Neural crest cell (in vitro differentiated cells): Measurements from ENCODE around the gene TBX18. TPM values are rescaled to one million over a fixed set of nuclear protein-coding genes. Genes with fewer than 3 reads are reported as not detected.

Experiments used
- DNase-seq: peaks from one replicate; pipeline ENCODE4 v3.0.0; 2021; ENCODE audit warnings: low read depth, mixed read lengths, low spot score
- H3K27ac Mint-ChIP-seq: one replicate; pipeline ENCODE4 v1.8.0; 2021; ENCODE audit warnings: mild to moderate bottlenecking, mixed read lengths; ENCODE audit not compliant: unreplicated experiment
- H3K27me3 Mint-ChIP-seq: 2 replicates; pipeline ENCODE4 v1.8.0; 2021; ENCODE audit warnings: low read depth, mild to moderate bottlenecking, mixed read lengths
- H3K36me3 Mint-ChIP-seq: 2 replicates; pipeline ENCODE4 v1.8.0; 2021; ENCODE audit warnings: low read depth, mild to moderate bottlenecking, mixed read lengths
- H3K4me1 Mint-ChIP-seq: 2 replicates; pipeline ENCODE4 v1.8.0; 2021; ENCODE audit warnings: mixed read lengths
- H3K4me3 Mint-ChIP-seq: one replicate; pipeline ENCODE4 v1.8.0; 2021; ENCODE audit warnings: mild to moderate bottlenecking, mixed read lengths
- H3K9me3 Mint-ChIP-seq: 2 replicates; pipeline ENCODE4 v1.8.0; 2021; ENCODE audit warnings: mixed read lengths
- total RNA-seq: library from RNA; stranded (reverse); gene quantifications from 2 replicates; pipeline ENCODE4 v1.2.1, GENCODE V29; 2021
- TF ChIP-seq, protein P1 (sequence below): fragments of 200-600 bp; sonication (generic); conservative IDR thresholded peaks from 2 replicates; pipeline ENCODE4 v1.5.0; 2021; ENCODE audit warnings: antibody characterized with exemption, mild to moderate bottlenecking

The TBX18 gene
- total RNA-seq, 1 donor from 2014 or later, result 0.47 TPM

DNA sequence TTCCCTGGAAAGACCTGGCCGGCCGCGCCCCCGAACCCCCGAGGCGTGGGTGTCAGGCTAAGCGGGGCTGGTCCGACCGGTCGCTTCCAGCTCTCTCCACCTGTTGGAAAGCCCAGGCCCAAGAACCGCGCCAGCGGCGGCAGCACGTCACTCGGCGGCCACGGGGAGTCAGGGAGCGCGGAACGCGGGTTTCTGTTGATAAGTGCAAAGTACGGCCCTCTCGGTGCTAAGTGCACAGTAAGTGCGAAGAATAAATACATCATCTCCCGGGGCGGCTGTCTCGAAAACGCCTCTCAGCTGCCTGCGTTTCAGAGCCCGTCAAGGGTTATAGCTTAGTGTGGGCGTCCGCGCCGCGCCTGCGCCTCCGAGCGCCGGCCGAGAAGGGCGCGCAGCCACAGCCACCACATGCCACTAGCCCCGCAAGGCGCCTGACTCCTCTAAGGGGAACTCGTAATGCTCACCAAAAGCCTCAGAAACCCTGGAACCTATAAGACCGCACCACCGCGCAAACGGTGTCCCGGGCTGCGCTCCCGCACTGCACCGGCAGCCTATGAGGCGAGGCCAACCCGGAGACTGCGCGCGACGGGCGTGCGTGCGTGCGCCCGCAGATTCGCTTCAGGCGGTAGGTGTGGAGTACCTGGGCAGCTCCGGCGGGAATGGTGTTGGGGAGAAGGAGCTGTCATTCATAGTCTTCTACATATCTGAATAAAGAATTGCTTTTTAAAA lies 9.2 kb upstream of the TBX18 start:
- no peak overlapping the region for H3K27ac Mint-ChIP-seq
- peak; percentile 30 for DNase-seq
- peaks cover 6% of the 10 kb centered on the region for H3K4me1 Mint-ChIP-seq
- H3K9me3 Mint-ChIP-seq, result no peaks in the 10 kb centered on the region
- H3K36me3 Mint-ChIP-seq, result no peaks in the 10 kb centered on the region
- TF ChIP-seq, protein P1, sequence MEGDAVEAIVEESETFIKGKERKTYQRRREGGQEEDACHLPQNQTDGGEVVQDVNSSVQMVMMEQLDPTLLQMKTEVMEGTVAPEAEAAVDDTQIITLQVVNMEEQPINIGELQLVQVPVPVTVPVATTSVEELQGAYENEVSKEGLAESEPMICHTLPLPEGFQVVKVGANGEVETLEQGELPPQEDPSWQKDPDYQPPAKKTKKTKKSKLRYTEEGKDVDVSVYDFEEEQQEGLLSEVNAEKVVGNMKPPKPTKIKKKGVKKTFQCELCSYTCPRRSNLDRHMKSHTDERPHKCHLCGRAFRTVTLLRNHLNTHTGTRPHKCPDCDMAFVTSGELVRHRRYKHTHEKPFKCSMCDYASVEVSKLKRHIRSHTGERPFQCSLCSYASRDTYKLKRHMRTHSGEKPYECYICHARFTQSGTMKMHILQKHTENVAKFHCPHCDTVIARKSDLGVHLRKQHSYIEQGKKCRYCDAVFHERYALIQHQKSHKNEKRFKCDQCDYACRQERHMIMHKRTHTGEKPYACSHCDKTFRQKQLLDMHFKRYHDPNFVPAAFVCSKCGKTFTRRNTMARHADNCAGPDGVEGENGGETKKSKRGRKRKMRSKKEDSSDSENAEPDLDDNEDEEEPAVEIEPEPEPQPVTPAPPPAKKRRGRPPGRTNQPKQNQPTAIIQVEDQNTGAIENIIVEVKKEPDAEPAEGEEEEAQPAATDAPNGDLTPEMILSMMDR, result no peak
- peaks cover 97% of the 10 kb centered on the region for H3K27me3 Mint-ChIP-seq
- peak overlapping the region; percentile 78 for H3K4me3 Mint-ChIP-seq

DNA sequence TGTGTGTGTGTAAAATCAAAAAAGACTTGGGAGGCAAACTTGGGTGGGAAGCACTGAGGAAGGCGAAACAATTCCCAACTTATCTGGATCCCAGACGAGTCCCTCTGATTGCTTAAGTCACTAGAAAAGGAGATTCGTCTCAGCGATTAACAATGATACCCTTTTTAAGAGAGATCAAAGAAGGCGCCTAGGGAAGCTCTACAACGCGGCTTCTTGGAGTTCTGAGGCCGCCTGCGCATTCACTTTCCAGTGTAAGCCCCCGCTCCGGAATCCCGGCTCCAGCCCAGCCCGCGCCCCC lies 8.7 kb upstream of the TBX18 start:
- Mint-ChIP-seq H3K36me3 (no peaks in the 10 kb centered on the region), H3K4me1 (peaks cover 6% of the 10 kb centered on the region), H3K27ac (no peak overlapping the region), H3K4me3 (peak overlapping the region; percentile 39), H3K27me3 (peaks cover 97% of the 10 kb centered on the region), H3K9me3 (no peaks in the 10 kb centered on the region)
- DNase-seq, result no peak
- TF ChIP-seq, protein P1, result no peak

DNA sequence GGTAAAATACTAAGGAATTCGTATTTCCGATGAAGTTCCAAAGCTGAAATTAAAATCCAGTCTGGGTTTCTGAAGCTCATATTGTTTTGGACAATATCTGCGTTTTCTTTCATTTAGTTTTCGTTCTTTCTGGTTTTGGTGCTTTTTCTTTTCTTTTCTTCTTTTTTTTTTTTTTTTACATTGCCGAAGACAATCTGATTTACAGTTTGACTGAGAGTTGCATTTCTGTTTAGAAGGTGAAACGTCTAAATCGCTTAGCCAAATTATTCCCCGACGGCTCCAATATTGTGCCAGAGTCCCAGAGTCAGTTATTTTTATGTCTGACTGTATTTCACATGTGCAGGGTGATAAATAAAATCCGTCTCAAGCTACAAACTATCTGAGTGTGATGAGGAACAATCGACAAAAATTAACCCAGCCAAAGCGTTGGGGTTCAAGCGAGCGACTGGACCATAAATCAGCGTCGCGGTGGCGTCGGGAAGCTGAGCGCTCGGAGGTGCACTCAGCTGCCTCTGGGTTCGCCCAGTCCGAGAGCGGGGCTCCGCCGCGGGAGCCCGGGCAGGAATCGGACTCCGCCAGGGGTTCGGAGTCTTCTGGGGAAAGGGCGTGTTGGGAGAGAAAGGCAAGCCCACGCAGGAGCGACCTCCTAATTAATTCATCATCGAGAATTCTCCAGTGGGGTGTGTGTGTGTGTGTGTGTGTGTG lies 8.2 kb upstream of the TBX18 start:
- Mint-ChIP-seq H3K4me3 (peak overlapping the region; percentile 39), H3K9me3 (no peaks in the 10 kb centered on the region), H3K27ac (no peak overlapping the region), H3K4me1 (peaks cover 6% of the 10 kb centered on the region), H3K27me3 (peaks cover 97% of the 10 kb centered on the region), H3K36me3 (no peaks in the 10 kb centered on the region)
- TF ChIP-seq, protein P1, result no peak
- no peak for DNase-seq

DNA sequence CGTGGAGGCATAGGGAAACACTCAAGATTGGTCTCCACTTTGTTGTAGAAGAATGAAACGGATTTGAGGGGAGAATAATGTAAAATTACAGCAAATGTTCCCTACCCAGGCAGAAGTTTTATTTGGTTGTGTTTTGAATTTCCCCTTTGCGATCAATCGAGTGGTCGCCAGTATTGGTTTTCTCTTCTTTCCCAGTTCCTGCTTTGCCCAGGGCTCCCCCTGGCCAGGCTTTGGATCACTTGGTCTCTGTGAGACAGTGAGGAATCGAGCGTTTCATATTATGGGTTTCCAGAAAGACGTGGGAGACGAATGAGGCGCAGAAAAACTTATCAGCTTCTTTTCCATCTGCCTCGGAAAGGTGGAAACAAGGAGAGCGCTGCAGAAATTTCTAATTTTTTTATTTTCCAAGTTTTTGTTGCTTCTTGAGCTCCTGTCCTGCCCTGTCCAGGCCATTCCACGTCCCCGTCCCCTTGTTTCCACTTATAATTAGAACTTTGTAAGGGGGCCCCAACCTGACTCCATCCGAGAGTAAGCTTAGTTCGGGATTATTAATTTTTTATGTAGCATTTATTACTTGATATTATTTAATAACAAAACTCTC lies 7.5 kb upstream of the TBX18 start:
- no peak overlapping the region for H3K4me3 Mint-ChIP-seq
- H3K36me3 Mint-ChIP-seq, result no peaks in the 10 kb centered on the region
- H3K4me1 Mint-ChIP-seq, result peaks cover 6% of the 10 kb centered on the region
- DNase-seq, result no peak
- H3K27ac Mint-ChIP-seq, result no peak overlapping the region
- peaks cover 97% of the 10 kb centered on the region for H3K27me3 Mint-ChIP-seq
- TF ChIP-seq, protein P1, result no peak
- H3K9me3 Mint-ChIP-seq, result no peaks in the 10 kb centered on the region

DNA sequence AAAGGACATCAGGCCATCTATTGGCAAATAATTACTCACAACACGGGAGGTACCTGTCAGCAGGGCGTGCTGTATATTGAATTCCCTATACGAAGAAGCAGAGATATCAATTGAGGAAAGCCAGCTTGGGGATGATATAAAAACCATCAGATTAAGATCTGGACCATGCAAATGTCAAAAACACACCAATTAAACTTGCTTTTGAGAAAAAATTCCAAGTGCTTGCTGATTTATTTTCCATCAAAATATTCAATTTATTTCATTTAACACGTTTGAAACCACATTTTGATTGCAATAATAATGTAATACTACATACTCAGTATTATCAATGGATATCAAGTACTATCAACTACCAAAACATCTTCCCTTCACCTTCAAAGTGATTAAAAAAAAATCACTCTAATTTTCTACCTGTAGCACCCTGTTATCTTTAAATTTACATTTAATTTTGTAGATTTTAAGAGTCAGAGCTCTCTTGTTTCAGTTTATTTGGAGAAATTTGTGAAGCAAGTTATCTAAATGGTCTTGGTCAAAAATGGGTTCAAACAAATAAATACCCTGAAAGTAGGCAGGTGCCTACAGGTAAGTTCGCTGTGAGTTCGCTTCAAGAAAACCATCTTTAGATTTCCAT lies 6.8 kb upstream of the TBX18 start:
- Mint-ChIP-seq H3K27me3 (peaks cover 97% of the 10 kb centered on the region), H3K4me1 (peaks cover 6% of the 10 kb centered on the region), H3K4me3 (no peak overlapping the region), H3K27ac (no peak overlapping the region), H3K9me3 (no peaks in the 10 kb centered on the region), H3K36me3 (no peaks in the 10 kb centered on the region)
- no peak for DNase-seq
- TF ChIP-seq, protein P1, result no peak
